ENCODE measurements around the gene RNF145.

Gene RNF145

DNA sequence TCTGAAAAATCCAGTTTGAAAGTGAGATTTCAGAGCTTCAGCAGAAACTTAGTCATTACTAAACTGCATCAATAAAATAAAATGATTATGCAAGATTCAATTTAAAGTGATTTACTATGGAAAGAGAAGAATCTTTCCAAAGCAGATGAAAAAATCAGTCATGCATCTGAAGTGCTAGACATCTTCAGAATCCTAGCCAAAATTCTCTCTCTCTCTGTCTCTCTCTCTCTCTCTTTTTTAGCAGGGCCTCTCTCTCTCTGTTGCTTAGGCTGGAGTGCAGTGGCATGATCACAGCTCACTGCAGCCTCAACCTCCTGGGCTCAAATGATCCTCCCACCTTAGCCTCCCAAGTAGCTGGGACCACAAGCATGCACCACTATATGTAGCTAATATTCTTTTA lies 35.5 kb upstream of the RNF145 start:
- TF ChIP-seq, protein P1, sequence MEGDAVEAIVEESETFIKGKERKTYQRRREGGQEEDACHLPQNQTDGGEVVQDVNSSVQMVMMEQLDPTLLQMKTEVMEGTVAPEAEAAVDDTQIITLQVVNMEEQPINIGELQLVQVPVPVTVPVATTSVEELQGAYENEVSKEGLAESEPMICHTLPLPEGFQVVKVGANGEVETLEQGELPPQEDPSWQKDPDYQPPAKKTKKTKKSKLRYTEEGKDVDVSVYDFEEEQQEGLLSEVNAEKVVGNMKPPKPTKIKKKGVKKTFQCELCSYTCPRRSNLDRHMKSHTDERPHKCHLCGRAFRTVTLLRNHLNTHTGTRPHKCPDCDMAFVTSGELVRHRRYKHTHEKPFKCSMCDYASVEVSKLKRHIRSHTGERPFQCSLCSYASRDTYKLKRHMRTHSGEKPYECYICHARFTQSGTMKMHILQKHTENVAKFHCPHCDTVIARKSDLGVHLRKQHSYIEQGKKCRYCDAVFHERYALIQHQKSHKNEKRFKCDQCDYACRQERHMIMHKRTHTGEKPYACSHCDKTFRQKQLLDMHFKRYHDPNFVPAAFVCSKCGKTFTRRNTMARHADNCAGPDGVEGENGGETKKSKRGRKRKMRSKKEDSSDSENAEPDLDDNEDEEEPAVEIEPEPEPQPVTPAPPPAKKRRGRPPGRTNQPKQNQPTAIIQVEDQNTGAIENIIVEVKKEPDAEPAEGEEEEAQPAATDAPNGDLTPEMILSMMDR (IDR thresholded peaks at IDR 0.05; ENCODE audit: low read length): no peak
- TF ChIP-seq EZH2 (IDR thresholded peaks at IDR 0.05; ENCODE audit: borderline replicate concordance, low read length): no peak
- no peaks in the 10 kb centered on the region for H3K4me1 ChIP-seq (ENCODE audit: insufficient read depth, low read length, severe bottlenecking)
- no peaks in the 10 kb centered on the region for H3F3A ChIP-seq (ENCODE audit: insufficient read depth, low read length)
- H3K79me2 ChIP-seq (ENCODE audit: insufficient read depth, low read length): no peaks in the 10 kb centered on the region
- no peak overlapping the region for H3K9ac ChIP-seq (ENCODE audit: low read length)
- no peak overlapping the region for H3K4me2 ChIP-seq (ENCODE audit: low read length)
- H4K20me1 ChIP-seq (ENCODE audit: insufficient read depth, low read length): no peaks in the 10 kb centered on the region
- no peaks in the 10 kb centered on the region for H3K9me2 ChIP-seq (ENCODE audit: low read depth, low read length)
- no peaks in the 10 kb centered on the region for H3K9me3 ChIP-seq (ENCODE audit: low read length)
- no peaks in the 10 kb centered on the region for H3K36me3 ChIP-seq (ENCODE audit: insufficient read depth, low read length)
- no peak overlapping the region for H3K4me3 ChIP-seq (ENCODE audit: low read depth, low read length, poor library complexity, severe bottlenecking)
- no peak overlapping the region for H2AFZ ChIP-seq (ENCODE audit: low read length)
- no peaks in the 10 kb centered on the region for H3K27me3 ChIP-seq (ENCODE audit: insufficient read depth, low read length)
- H3K27ac ChIP-seq (ENCODE audit: low read depth, low read length, poor library complexity, severe bottlenecking): no peak overlapping the region

DNA sequence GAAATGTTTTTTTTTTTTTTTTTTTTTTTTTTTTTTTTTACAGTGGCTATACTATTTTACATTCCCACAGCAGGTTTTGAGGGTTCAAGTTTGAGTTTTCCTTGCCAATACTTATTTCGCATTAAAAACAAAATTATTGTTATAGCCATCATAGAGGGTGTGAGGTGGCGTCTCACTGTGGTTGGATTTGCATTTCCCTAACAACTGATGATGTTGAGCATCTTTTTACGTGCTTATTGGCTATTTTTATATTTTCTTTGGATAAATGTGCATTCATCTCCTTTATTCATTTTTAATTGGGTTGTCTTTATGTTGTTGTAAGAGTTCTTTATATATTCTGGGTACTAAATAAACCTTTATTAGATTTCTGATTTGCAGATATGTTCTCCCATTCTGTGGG lies 34.8 kb upstream of the RNF145 start:
- H3F3A ChIP-seq (ENCODE audit: insufficient read depth, low read length): no peaks in the 10 kb centered on the region
- H3K4me2 ChIP-seq (ENCODE audit: low read length): no peak overlapping the region
- no peaks in the 10 kb centered on the region for H3K79me2 ChIP-seq (ENCODE audit: insufficient read depth, low read length)
- H3K4me3 ChIP-seq (ENCODE audit: low read depth, low read length, poor library complexity, severe bottlenecking): no peak overlapping the region
- peaks cover 2% of the 10 kb centered on the region; the same call in 1 of the 2 replicates for H3K27me3 ChIP-seq (ENCODE audit: insufficient read depth, low read length)
- H3K9me2 ChIP-seq (ENCODE audit: low read depth, low read length): no peaks in the 10 kb centered on the region
- no peaks in the 10 kb centered on the region for H4K20me1 ChIP-seq (ENCODE audit: insufficient read depth, low read length)
- TF ChIP-seq, protein P1 (IDR thresholded peaks at IDR 0.05; ENCODE audit: low read length): no peak
- no peak for TF ChIP-seq EZH2 (IDR thresholded peaks at IDR 0.05; ENCODE audit: borderline replicate concordance, low read length)
- H3K4me1 ChIP-seq (ENCODE audit: insufficient read depth, low read length, severe bottlenecking): no peaks in the 10 kb centered on the region
- no peak overlapping the region for H2AFZ ChIP-seq (ENCODE audit: low read length)
- no peak overlapping the region for H3K27ac ChIP-seq (ENCODE audit: low read depth, low read length, poor library complexity, severe bottlenecking)
- H3K9ac ChIP-seq (ENCODE audit: low read length): no peak overlapping the region
- no peaks in the 10 kb centered on the region for H3K36me3 ChIP-seq (ENCODE audit: insufficient read depth, low read length)
- no peaks in the 10 kb centered on the region for H3K9me3 ChIP-seq (ENCODE audit: low read length)

DNA sequence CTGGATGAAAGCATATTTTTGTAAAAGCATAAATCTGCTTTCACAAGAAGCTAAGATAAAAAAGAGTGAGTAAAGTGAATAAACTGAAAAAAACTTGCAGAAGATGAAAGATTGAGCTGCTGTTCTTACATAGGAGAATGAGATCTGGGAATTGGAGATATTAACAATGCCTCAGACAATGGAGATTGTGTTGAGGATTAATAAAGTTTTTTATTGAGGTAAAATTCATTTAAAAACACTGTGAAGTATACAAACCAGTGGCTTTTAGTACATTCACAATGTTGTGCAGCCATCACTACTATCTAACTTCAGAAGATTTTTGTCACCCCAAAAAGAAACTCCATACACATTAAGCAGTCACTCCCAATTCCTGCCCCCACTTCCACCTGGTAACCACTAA lies 34.0 kb upstream of the RNF145 start:
- H3K9ac ChIP-seq (ENCODE audit: low read length): no peak overlapping the region
- no peaks in the 10 kb centered on the region for H3K9me2 ChIP-seq (ENCODE audit: low read depth, low read length)
- no peak overlapping the region for H2AFZ ChIP-seq (ENCODE audit: low read length)
- no peaks in the 10 kb centered on the region for H3F3A ChIP-seq (ENCODE audit: insufficient read depth, low read length)
- H3K9me3 ChIP-seq (ENCODE audit: low read length): no peaks in the 10 kb centered on the region
- H3K79me2 ChIP-seq (ENCODE audit: insufficient read depth, low read length): no peaks in the 10 kb centered on the region
- TF ChIP-seq EZH2 (IDR thresholded peaks at IDR 0.05; ENCODE audit: borderline replicate concordance, low read length): no peak
- TF ChIP-seq, protein P1 (IDR thresholded peaks at IDR 0.05; ENCODE audit: low read length): no peak
- H3K36me3 ChIP-seq (ENCODE audit: insufficient read depth, low read length): no peaks in the 10 kb centered on the region
- no peaks in the 10 kb centered on the region for H4K20me1 ChIP-seq (ENCODE audit: insufficient read depth, low read length)
- no peak overlapping the region for H3K27ac ChIP-seq (ENCODE audit: low read depth, low read length, poor library complexity, severe bottlenecking)
- no peak overlapping the region for H3K4me3 ChIP-seq (ENCODE audit: low read depth, low read length, poor library complexity, severe bottlenecking)
- no peaks in the 10 kb centered on the region for H3K4me1 ChIP-seq (ENCODE audit: insufficient read depth, low read length, severe bottlenecking)
- H3K4me2 ChIP-seq (ENCODE audit: low read length): no peak overlapping the region
- H3K27me3 ChIP-seq (ENCODE audit: insufficient read depth, low read length): peaks cover 3% of the 10 kb centered on the region; the same call in 1 of the 2 replicates

Measured in OCI-LY1 (cell line).